Measurements from ENCODE around the gene KRTAP6-2.

DNA sequence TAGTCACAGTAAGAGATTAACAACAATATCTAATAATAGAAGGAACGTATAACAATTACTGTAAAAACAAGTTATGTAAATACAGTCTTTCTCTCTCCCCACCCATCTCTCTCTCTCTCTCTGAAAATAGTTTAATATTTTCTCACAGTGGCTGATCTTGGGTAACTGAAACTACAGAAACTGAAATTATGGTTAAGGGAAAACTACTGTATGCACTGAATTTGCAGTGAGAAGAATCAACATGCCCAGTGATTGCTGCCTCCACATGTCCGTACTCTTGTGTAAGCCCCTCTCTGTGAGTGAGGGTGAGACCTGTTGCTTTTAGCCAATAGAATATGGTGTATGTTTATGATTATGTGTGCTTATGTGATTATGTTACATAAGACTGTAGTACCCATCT, 13.4 kb upstream of the KRTAP6-2 start:
- TF ChIP-seq, protein P1, sequence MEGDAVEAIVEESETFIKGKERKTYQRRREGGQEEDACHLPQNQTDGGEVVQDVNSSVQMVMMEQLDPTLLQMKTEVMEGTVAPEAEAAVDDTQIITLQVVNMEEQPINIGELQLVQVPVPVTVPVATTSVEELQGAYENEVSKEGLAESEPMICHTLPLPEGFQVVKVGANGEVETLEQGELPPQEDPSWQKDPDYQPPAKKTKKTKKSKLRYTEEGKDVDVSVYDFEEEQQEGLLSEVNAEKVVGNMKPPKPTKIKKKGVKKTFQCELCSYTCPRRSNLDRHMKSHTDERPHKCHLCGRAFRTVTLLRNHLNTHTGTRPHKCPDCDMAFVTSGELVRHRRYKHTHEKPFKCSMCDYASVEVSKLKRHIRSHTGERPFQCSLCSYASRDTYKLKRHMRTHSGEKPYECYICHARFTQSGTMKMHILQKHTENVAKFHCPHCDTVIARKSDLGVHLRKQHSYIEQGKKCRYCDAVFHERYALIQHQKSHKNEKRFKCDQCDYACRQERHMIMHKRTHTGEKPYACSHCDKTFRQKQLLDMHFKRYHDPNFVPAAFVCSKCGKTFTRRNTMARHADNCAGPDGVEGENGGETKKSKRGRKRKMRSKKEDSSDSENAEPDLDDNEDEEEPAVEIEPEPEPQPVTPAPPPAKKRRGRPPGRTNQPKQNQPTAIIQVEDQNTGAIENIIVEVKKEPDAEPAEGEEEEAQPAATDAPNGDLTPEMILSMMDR (IDR thresholded peaks at IDR 0.05; ENCODE audit: low read length) = no peak
- no peak for TF ChIP-seq EZH2 (IDR thresholded peaks at IDR 0.05; ENCODE audit: borderline replicate concordance, low read length)

Data from OCI-LY1 (cell line).